Measurements from ENCODE around the gene SUSD4.

DNA sequence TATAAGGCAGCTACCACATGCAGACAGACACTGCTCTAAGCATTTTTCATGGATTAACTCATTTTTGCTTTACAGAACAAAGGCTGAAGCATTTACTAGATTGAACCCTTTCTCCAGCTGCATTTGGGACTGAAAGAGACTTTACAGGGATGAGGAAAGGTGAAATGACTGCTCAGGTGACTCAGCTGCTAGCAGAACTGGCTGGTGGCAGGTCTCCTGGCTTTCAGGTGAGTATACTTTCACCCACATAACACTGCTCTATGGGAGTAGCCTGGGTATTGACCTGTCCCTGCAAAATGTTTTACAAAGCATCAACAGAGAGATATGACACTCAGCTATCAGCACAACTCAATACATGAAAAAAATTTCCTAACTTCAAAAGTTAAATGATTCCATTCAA lies 26.6 kb upstream of the SUSD4 start:
- no peak for TF ChIP-seq GATA2 (IDR thresholded peaks at IDR 0.05; ENCODE audit: low read depth, low read length)
- TF ChIP-seq GATA3 (IDR thresholded peaks at IDR 0.05; ENCODE audit: low read depth, low read length): no peak
